Cardiac atrium fibroblast (primary cell): ENCODE data around the gene OR10K2. TPM values are rescaled to one million over a fixed set of nuclear protein-coding genes. Genes with fewer than 3 reads are reported as not detected.

Experiments used
- total RNA-seq: library from RNA; depleted of rRNA; stranded (reverse); fragments of >200 nt; gene quantifications from 2 replicates; pipeline ENCODE4 v1.2.3, GENCODE V29; 2015

OR10K2 gene, protein sequence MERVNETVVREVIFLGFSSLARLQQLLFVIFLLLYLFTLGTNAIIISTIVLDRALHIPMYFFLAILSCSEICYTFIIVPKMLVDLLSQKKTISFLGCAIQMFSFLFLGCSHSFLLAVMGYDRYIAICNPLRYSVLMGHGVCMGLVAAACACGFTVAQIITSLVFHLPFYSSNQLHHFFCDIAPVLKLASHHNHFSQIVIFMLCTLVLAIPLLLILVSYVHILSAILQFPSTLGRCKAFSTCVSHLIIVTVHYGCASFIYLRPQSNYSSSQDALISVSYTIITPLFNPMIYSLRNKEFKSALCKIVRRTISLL
- not detected in 2 replicates for total RNA-seq

DNA sequence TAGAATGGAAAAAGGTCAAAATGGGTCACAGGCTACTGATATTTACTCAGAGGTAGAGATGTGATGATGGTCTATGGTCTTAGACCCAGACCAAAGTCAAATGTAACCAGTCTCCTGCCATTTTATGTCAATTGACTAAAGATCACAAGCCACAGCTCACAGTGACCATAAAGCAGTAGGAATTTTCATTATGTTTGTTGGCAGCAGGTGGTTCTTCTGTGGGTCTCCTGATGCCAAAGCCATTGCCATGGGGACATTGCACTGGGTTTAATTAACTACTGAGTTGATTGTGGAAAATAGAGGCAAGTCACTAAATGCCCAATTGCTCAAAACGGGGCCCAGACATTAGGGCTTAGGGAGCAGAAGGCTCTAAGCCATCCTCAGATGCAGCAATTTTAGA is at the start of gene OR10K2:
TSS of gene OR10K2 (minus strand) at position 101 of the 400 bp plus-strand sequence. CDS start 5,371 bp downstream, outside the sequence.

DNA sequence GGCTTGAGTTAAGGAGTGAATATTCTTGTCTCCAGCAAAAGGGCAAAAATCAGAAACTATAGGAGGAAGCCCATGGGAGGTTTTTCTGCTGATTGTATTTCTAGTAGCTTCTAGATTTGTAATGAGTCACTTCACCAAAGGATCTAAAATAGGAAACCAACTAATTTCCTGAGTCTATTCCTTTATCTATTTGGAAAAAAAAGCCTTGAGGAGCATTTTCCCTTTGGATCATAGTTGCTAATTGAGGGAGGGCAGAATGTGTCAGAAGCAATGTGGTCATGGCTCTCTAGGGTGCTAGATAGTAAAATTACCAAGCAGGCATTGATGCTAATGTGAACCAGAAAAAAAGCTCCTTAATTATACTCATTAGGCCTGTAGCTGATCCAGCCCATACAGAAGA is 45.9 kb upstream of the OR10K2 start, which contains the start of gene OR10R2:
TSS of gene OR10R2 (plus strand) at position 301 of the 400 bp plus-strand sequence. CDS start 106 bp downstream, outside the sequence.

DNA sequence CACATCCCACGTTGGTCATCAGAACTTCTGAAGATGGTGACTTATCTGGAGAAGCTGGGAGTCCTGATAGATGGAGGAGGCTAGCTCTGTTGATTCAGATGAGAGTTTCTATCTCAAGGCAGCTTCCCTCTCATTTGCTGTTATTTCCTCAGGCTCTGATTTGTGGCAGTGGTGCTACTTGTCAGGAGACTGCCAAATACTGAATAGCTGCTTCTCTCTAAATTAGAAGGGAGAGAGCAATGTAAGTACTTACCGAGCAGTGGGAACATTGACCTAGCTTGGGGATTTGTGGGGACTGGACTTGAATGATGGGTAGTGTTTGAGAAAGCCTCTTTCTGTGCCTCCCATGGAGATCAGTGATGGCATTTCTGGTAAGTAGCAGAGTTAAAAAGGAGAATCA is 35.5 kb upstream of the OR10K2 start, which contains the start of gene OR10K1:
TSS of gene OR10K1 (plus strand) at position 301 of the 400 bp plus-strand sequence. CDS start 3,728 bp downstream, outside the sequence.

DNA sequence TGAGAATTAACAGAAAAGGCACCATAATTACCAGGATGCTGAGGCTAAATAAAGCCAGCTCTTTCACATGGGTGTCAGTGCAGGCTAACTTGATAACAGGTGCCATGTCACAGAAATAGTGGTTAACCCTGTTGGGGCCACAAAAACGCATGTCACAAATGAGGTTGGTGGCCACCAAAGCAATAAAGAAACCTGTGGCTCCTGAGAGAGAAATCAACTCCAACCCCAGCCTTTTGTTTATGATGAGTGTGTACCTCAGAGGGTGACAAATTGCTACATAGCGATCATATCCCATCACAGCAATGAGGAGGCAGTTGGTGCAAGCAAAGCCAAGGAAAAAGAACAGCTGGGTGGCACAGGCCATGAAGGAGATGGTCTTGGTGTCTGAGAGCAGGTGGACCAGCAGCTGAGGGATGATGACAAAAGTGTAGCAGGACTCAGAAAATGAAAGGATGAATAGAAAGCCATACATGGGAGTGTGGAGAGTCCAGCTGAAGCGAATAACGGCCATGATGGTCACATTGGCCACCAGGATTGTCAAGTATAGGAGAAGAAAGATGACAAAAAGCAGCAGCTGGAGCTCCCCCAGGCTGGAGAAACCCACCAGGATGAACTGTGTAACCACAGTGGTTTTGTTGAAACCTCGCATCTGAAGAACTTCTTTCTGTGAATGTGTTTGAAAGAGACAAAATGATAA is 27.1 kb downstream of the OR10K2 start, which contains the start of gene OR10T2:
TSS of gene OR10T2 (minus strand) at position 649 of the 697 bp plus-strand sequence. CDS start at position 649, 0 bp downstream.

Other genes starting within 250 kb of the OR10K2 start
- 9.7 and 11.0 TPM in 2 replicates for gene CD1D, start 245.3 kb downstream of the OR10K2 start, total RNA-seq
- not detected in 2 replicates for gene CD1A, start 171.8 kb downstream of the OR10K2 start, total RNA-seq
- gene CD1C, start 136.3 kb downstream of the OR10K2 start, total RNA-seq, result not detected in 2 replicates
- not detected in 2 replicates for gene CD1B, start 94.7 kb downstream of the OR10K2 start, total RNA-seq
- gene CD1E, start 72.3 kb downstream of the OR10K2 start, total RNA-seq, result not detected in 2 replicates
- gene OR10T2, start 26.8 kb downstream of the OR10K2 start, total RNA-seq, result not detected in 2 replicates
- not detected in 2 replicates for gene OR10K1, start 35.6 kb upstream of the OR10K2 start, total RNA-seq
- not detected in 2 replicates for gene OR10R2, start 46.0 kb upstream of the OR10K2 start, total RNA-seq
- gene OR6Y1, start 128.2 kb upstream of the OR10K2 start, total RNA-seq, result not detected in 2 replicates
- gene OR6P1, start 144.3 kb upstream of the OR10K2 start, total RNA-seq, result not detected in 2 replicates
- gene OR10X1, start 153.7 kb upstream of the OR10K2 start, total RNA-seq, result not detected in 2 replicates
- gene OR10Z1, start 179.0 kb upstream of the OR10K2 start, total RNA-seq, result not detected in 2 replicates